ENCODE data around the gene UBFD1. TPM values are rescaled to one million over a fixed set of nuclear protein-coding genes. Genes with fewer than 3 reads are reported as not detected.

Gene UBFD1
- polyA plus RNA-seq, 3 donors, result 8.0 to 8.9 (median 8.0) TPM

GRCh38 chr16:23584186-23585076 lies 26.9 kb downstream of the UBFD1 start:
- no peak overlapping the region for H3K27ac ChIP-seq (ENCODE audit: low read depth in 1 of 2, low read length in 2 of 2)
- peaks cover 16% of the 10 kb centered on the region for H4K20me1 ChIP-seq (ENCODE audit: insufficient read depth, low read length)
- DNase-seq, result no peak
- no peaks in the 10 kb centered on the region for H3K4me1 ChIP-seq (ENCODE audit: control insufficient read depth in 1 of 2, insufficient read depth in 2 of 2, low read length in 2 of 2)
- no peak overlapping the region for H3K9ac ChIP-seq (ENCODE audit: insufficient read depth, low read length, poor library complexity, severe bottlenecking)
- H3K27me3 ChIP-seq (ENCODE audit: control insufficient read depth in 2 of 2, insufficient read depth in 2 of 2, low read length in 2 of 2), result no peaks in the 10 kb centered on the region
- intact Hi-C loops (cut with micrococcal nuclease), result no loop called here
- H3K36me3 ChIP-seq (replicated peaks in 1 of 2; ENCODE audit: control insufficient read depth in 1 of 2, insufficient read depth in 2 of 2, low read length in 2 of 2), result peaks cover 55 to 86% of the 10 kb centered on the region in 2 donors
- no peaks in the 10 kb centered on the region for H3K9me3 ChIP-seq (replicated peaks in 1 of 2; ENCODE audit: control insufficient read depth in 1 of 2, insufficient read depth in 1 of 2, low read length in 2 of 2)
- no peak for TF ChIP-seq CTCF (IDR thresholded peaks at IDR 0.05)
- H3K4me2 ChIP-seq (replicated peaks; ENCODE audit: extremely low read depth, low read length, poor library complexity, severe bottlenecking), result no peak overlapping the region
- no peaks in the 10 kb centered on the region for H3K27me3 Mint-ChIP-seq (ENCODE audit: low read depth in 3 of 3)
- H3K4me3 ChIP-seq (replicated peaks in 1 of 3; ENCODE audit: low read depth in 2 of 3, low read length in 3 of 3), result no peak overlapping the region
- H3K79me2 ChIP-seq (ENCODE audit: insufficient read depth, low read length), result peaks cover 22% of the 10 kb centered on the region
- H3K36me3 Mint-ChIP-seq, result peaks cover 73 to 94% of the 10 kb centered on the region in 2 donors
- H2AFZ ChIP-seq (ENCODE audit: insufficient read depth, low read depth, low read length, poor library complexity, severe bottlenecking), result no peak overlapping the region
- no peaks in the 10 kb centered on the region for H3K9me3 Mint-ChIP-seq
- no peaks in the 10 kb centered on the region for H3K4me1 Mint-ChIP-seq
- no peak overlapping the region for H3K4me3 Mint-ChIP-seq
- H3K27ac Mint-ChIP-seq, result peak overlapping the region in 1 of 7 donors; percentile 62
- 98% methylated on average over 6 of the region's 14 CpGs for WGBS (ENCODE audit: insufficient coverage)

GRCh38 chr16:23587726-23588125 lies 30.2 kb downstream of the UBFD1 start:
- Histone ChIP-seq H4K20me1 (ENCODE audit: insufficient read depth, low read length) (peaks cover 48% of the 10 kb centered on the region), H3K4me1 (ENCODE audit: control insufficient read depth in 1 of 2, insufficient read depth in 2 of 2, low read length in 2 of 2) (no peaks in the 10 kb centered on the region), H3K36me3 (replicated peaks in 1 of 2; ENCODE audit: control insufficient read depth in 1 of 2, insufficient read depth in 2 of 2, low read length in 2 of 2) (peaks cover 62 to 86% of the 10 kb centered on the region in 2 donors), H3K79me2 (ENCODE audit: insufficient read depth, low read length) (peaks cover 55% of the 10 kb centered on the region), H3K9me3 (replicated peaks in 1 of 2; ENCODE audit: control insufficient read depth in 1 of 2, insufficient read depth in 1 of 2, low read length in 2 of 2) (no peaks in the 10 kb centered on the region), H3K4me3 (replicated peaks in 1 of 3; ENCODE audit: low read depth in 2 of 3, low read length in 3 of 3) (no peak overlapping the region), H2AFZ (ENCODE audit: insufficient read depth, low read depth, low read length, poor library complexity, severe bottlenecking) (no peak overlapping the region), H3K4me2 (replicated peaks; ENCODE audit: extremely low read depth, low read length, poor library complexity, severe bottlenecking) (no peak overlapping the region), H3K27me3 (ENCODE audit: control insufficient read depth in 2 of 2, insufficient read depth in 2 of 2, low read length in 2 of 2) (no peaks in the 10 kb centered on the region), H3K9ac (ENCODE audit: insufficient read depth, low read length, poor library complexity, severe bottlenecking) (no peak overlapping the region), H3K27ac (ENCODE audit: low read depth in 1 of 2, low read length in 2 of 2) (no peak overlapping the region)
- Mint-ChIP-seq H3K4me1 (no peaks in the 10 kb centered on the region), H3K36me3 (peaks cover 72 to 95% of the 10 kb centered on the region in 2 donors), H3K27ac (peak overlapping the region in 1 of 7 donors; percentile 45), H3K27me3 (ENCODE audit: low read depth in 3 of 3) (no peaks in the 10 kb centered on the region), H3K4me3 (no peak overlapping the region), H3K9me3 (no peaks in the 10 kb centered on the region)
- 100% methylated on average over 2 of the region's 5 CpGs for WGBS (ENCODE audit: insufficient coverage)
- no peak for DNase-seq
- intact Hi-C loops (cut with micrococcal nuclease), result no loop called here
- no peak for TF ChIP-seq CTCF (IDR thresholded peaks at IDR 0.05)
